ENCODE measurements around the gene MAPK12. TPM values are rescaled to one million over a fixed set of nuclear protein-coding genes. Genes with fewer than 3 reads are reported as not detected.

MAPK12 gene
- total and polyA plus RNA-seq, 2 of the 8 experiments (the other 6 are each of a cell fraction or from before 2014, with no cell fraction given), result 17.3 to 20.3 TPM

- peak; percentile 89 for TF ChIP-seq MAX (IDR thresholded peaks at IDR 0.05)
- TF ChIP-seq BRCA1 (IDR thresholded peaks at IDR 0.05; ENCODE audit: low read depth, low read length), result no peak
- TF ChIP-seq SUZ12 (IDR thresholded peaks at IDR 0.05; ENCODE audit: low read length), result peak; percentile 66; the same call in 1 of the 2 replicates
- no peak for TF ChIP-seq NANOG (IDR thresholded peaks at IDR 0.05; ENCODE audit: insufficient read depth, low read depth, low read length, poor library complexity, severe bottlenecking)
- TF ChIP-seq E2F6 (IDR thresholded peaks at IDR 0.05), result peak; percentile 75
- TF ChIP-seq KDM4A (IDR thresholded peaks at IDR 0.05; ENCODE audit: low read depth, low read length, severe bottlenecking), result peak; percentile 82
- TF ChIP-seq TEAD4 (IDR thresholded peaks at IDR 0.05; ENCODE audit: low read depth, low read length), result no peak
- no peak for TF ChIP-seq TCF12 (IDR thresholded peaks at IDR 0.05; ENCODE audit: low read depth, low read length)
- no peak for TF ChIP-seq FOSL1 (IDR thresholded peaks at IDR 0.05; ENCODE audit: insufficient read depth, low read depth, low read length)
- TF ChIP-seq CEBPB (IDR thresholded peaks at IDR 0.05; ENCODE audit: low read depth, low read length), result no peak
- no peak for TF ChIP-seq ZNF274 (IDR thresholded peaks at IDR 0.05; ENCODE audit: borderline replicate concordance, extremely low read depth, low read length)
- TF ChIP-seq EGR1 (IDR thresholded peaks at IDR 0.05; ENCODE audit: borderline replicate concordance, low read depth, low read length), result no peak
- no peak for TF ChIP-seq KDM1A (IDR thresholded peaks at IDR 0.05; ENCODE audit: borderline replicate concordance, low read length)
- no peak for TF ChIP-seq JUND (IDR thresholded peaks at IDR 0.05; ENCODE audit: low read length)
- TF ChIP-seq TAF1 (IDR thresholded peaks at IDR 0.05; ENCODE audit: low read depth, low read length), result no peak
- no peak for TF ChIP-seq TAF7 (optimal IDR thresholded peaks at IDR 0.05; ENCODE audit: borderline replicate concordance, low read depth, low read length)
- TF ChIP-seq ATF3 (IDR thresholded peaks at IDR 0.05; ENCODE audit: insufficient read depth, low read depth, low read length), result no peak
These were observed 475 bp downstream of the MAPK12 start (continued) for GRCh38 chr22:50260801-50261614.

Measured in H1 (cell line).